Liver (tissue), 3 donors: ENCODE results near the gene C1orf50.

Source experiments
- ATF3 ChIP-seq: IDR thresholded peaks from 2 replicates; pipeline ENCODE4 v1.6.1; 2016; ENCODE audit warnings: antibody characterized with exemption
- CTCF ChIP-seq: fragments of 150-350 bp; IDR thresholded peaks from 2 replicates; pipeline ENCODE4 v1.5.1; 2017; ENCODE audit warnings: improper control_type of control experiment, low read depth, low read length; ENCODE audit not compliant: missing input control
- GABPA ChIP-seq, 2 donors: IDR thresholded peaks in 1 of 2; conservative IDR thresholded peaks in 1 of 2; 2 replicates each; pipeline ENCODE4 v1.6.1; 2016; ENCODE audit warnings: antibody characterized with exemption in 2 of 2, mild to moderate bottlenecking in 1 of 2, moderate library complexity in 1 of 2
- MAX ChIP-seq: IDR thresholded peaks from 2 replicates; pipeline ENCODE4 v1.6.1; 2016; ENCODE audit warnings: antibody characterized with exemption
- REST ChIP-seq: IDR thresholded peaks from 2 replicates; pipeline ENCODE4 v1.6.1; 2016; ENCODE audit warnings: antibody characterized with exemption, mild to moderate bottlenecking
- YY1 ChIP-seq: IDR thresholded peaks from 2 replicates; pipeline ENCODE4 v1.6.1; 2016; ENCODE audit warnings: antibody characterized with exemption, mild to moderate bottlenecking
- ZBTB33 ChIP-seq: IDR thresholded peaks from 2 replicates; pipeline ENCODE4 v1.6.1; 2016; ENCODE audit warnings: antibody characterized with exemption
- donor health status: healthy.
- donor health status: healthy.

- no peak for TF ChIP-seq CTCF
- no peak for TF ChIP-seq MAX
- no peak for TF ChIP-seq REST
- no peak for TF ChIP-seq YY1
- TF ChIP-seq ATF3: no peak
- no peak for TF ChIP-seq ZBTB33
- TF ChIP-seq GABPA (IDR thresholded peaks at IDR 0.05 in 1 of 2, conservative IDR thresholded peaks at IDR 0.05 in 1 of 2): no peak
These were observed 50.4 kb downstream of the C1orf50 start for GRCh38 chr1:42817440-42817767.
